NB4 (cell line): ENCODE results near the gene CDK5.

Experiments used
- DNase-seq: peaks from one replicate; pipeline ENCODE4 v3.0.0; 2010; ENCODE audit warnings: low read depth
- H3K4me3 ChIP-seq: one replicate; pipeline ENCODE4 v1.5.1; 2011; ENCODE audit warnings: mild to moderate bottlenecking, low read depth, low read length, moderate library complexity
- MYC ChIP-seq: IDR thresholded peaks from 2 replicates; pipeline ENCODE4 v1.6.1; 2011; ENCODE audit warnings: low read depth, low read length
- POLR2A ChIP-seq: IDR thresholded peaks from 2 replicates; pipeline ENCODE4 v1.6.1; 2011; ENCODE audit warnings: mild to moderate bottlenecking; ENCODE audit not compliant: insufficient read length; ENCODE audit errors: extremely low read depth
- TF ChIP-seq, protein P1 (sequence below): IDR thresholded peaks from 2 replicates; pipeline ENCODE4 v1.6.1; 2011; ENCODE audit warnings: low read depth, low read length
- TF ChIP-seq, protein P2 (sequence below): IDR thresholded peaks from one replicate; pipeline ENCODE4 v1.5.1; 2012; ENCODE audit warnings: low read depth, low read length

The CDK5 gene

DNA sequence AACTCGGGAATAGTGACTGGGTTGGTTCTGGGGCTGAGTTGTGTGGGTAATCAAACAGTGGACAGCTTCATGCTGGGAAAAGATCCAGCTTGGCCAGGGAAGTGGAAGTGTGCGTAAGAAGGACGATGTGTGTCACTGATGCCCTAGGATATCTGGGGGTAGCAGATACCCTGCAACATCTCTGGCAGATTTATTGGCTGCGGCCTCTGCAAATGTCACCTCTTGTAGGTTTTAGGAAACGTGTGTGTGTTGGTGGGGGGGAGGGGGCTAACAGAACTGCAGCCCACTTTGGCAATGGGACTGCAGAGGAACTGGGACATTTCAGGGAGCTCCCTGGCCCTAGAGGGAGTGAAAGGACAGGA lies 27.6 kb upstream of the CDK5 start:
- no peak for DNase-seq
- peak overlapping the region; percentile 50 for H3K4me3 ChIP-seq
- TF ChIP-seq POLR2A: no peak

DNA sequence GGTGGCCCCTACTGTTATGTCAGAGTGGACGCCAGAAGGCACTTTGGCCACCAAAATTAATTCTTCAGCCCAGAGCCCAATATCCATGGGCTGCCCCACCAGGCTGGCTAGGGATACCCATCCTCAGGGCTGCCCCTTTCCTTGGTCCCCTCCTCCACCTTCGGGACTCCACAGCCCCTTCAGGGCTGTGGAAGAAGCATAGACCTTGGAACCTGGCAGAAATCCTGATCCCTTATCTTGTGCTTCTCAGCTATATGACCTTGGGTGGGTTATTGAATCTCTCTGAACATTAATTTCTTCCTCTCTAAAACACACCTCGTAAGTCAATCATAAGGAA lies 26.1 kb upstream of the CDK5 start:
- TF ChIP-seq, protein P1, sequence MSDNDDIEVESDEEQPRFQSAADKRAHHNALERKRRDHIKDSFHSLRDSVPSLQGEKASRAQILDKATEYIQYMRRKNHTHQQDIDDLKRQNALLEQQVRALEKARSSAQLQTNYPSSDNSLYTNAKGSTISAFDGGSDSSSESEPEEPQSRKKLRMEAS: no peak
- peak overlapping the region; percentile 60 for H3K4me3 ChIP-seq
- no peak for DNase-seq

DNA sequence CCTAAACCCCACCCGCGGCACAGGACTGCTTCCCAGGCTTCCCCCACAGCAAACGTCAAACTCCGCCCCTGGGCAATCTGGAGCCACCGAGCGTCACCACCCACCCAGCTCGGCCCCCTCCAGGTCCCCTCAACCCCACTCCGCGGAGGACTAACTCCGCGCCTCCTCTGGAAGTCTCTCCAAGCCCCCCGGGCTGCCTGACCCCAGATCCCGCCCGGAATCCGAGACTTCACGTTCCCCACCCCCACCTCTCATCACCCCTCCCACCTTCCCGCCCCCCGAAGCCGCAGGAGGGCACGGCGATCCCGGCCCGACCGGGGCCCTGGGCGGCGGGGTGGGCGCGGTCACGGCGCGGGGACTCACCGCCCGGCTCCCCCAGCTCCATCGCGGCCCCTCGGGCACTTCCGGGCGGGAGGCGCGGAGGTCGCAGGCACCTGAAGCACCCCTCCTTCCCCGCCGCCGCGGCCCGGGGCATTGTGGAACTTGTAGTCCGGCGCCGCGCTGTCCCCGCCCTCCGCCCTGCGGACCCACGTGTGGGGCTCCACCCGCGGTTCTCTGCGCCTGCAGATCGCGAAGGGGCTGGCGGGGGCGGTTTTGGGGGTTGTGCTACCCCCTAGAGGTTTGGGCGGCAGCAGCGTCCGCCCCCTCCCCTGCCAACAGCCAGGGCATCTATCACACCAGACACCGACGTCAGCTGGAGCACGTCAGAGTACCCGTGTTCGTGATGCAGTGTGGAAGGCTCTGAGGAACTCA lies 25.6 kb upstream of the CDK5 start, which contains the start of gene TMUB1:
Gene TMUB1 (minus strand): TSS at position 423 of the 753 bp plus-strand sequence. CDS start 930 bp downstream, outside the sequence.
- peak; percentile 84 for DNase-seq
- H3K4me3 ChIP-seq: peak within 1 kb of the TSS; percentile 60
- TF ChIP-seq, protein P1: peak; percentile 76
- peak; percentile 20 for TF ChIP-seq POLR2A
- TF ChIP-seq MYC: peak; percentile 72
- TF ChIP-seq, protein P2, sequence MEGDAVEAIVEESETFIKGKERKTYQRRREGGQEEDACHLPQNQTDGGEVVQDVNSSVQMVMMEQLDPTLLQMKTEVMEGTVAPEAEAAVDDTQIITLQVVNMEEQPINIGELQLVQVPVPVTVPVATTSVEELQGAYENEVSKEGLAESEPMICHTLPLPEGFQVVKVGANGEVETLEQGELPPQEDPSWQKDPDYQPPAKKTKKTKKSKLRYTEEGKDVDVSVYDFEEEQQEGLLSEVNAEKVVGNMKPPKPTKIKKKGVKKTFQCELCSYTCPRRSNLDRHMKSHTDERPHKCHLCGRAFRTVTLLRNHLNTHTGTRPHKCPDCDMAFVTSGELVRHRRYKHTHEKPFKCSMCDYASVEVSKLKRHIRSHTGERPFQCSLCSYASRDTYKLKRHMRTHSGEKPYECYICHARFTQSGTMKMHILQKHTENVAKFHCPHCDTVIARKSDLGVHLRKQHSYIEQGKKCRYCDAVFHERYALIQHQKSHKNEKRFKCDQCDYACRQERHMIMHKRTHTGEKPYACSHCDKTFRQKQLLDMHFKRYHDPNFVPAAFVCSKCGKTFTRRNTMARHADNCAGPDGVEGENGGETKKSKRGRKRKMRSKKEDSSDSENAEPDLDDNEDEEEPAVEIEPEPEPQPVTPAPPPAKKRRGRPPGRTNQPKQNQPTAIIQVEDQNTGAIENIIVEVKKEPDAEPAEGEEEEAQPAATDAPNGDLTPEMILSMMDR: no peak

DNA sequence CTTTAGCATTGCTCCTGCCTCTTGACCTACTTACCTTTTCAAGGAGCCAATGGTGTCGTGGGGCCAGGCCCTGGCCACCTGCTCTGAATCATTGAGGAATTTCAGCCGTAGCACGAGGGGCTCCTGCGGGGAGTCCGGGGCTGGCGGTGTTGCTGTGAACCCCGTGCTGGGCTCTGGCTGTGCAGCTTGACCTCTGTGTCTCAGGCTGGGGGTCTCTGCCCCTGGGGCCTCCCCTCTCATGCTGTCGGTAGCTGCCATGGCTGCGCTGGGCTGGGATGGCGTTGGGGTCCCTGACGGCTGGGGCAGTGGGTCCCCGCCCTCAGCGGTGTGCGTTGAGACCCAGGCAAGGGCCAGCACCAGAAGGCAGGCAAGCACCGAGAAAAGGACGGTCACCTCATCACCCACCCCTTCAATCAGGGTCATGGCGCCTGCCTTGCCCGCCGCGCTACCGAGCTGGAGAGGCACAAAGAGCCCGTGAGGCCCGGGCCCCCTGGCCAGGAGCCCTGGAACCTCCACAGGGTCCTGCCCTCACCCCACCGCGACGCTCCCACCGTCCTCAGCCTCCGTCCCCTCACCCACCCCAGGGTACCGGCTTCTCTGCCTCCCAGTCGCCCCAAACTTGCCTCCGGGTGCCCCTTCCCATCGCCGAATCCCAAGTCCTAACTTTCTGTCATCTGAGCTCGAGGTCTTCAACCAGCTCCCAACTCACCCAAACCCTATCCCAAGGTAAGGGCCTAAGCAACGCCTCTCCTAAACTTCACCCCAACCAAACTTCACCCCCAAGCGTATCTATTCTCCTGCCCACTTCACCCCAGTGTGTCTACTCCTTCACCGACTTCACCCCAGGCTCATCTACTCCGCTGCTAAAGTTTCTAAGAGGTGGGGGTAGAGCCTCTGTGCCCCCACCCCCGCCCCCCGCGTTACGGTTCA lies 24.7 kb upstream of the CDK5 start:
- peak overlapping the region; percentile 60 for H3K4me3 ChIP-seq
- DNase-seq: no peak
- TF ChIP-seq MYC (no peak), POLR2A (no peak)
- TF ChIP-seq, protein P1: no peak
- TF ChIP-seq, protein P2: no peak

DNA sequence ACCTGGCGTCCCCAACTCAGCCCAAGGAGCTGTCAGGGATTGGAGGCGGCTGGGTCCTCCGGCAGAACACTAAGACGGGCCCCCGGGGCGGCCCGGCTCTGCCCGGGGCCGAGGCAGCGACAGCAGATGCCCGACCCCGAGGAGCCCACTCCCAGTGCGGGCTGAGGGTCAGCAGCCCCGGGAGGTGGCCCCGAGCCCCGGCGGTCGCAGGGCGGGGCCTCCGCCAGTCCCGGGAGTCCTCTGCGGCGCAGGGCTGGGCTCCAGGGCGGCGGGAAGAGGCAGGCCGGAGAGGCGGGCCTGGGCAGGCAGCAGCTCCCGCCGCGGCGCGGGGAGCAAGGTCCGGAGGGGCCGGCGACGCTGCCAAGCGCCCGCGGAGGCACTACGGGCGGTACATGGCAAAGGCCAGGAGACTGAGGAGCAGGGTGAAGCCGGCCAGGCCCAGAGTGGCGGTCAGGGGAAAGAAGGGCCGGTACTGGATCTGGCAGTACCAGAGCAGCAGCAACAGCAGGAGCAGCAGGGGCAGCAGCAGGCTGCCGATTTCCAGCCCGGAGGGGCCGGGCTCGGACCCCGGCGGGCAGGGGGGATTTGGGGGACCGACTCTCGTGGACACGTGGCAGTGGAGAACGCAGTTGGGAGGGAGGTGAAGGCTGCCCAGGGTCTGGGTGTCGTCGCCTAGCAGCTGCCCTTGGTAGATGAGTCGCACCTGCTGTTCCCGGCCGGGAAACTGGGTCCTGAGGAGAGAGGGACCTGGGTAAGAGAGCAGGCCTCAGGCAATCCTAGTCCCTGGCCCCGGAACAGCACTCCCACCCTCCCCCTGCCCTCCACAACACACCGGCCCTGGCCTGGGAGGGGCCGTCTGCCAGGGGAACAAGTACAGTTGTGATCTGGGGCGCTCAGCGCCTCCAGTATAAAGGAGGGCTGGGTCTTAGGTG lies 23.7 kb upstream of the CDK5 start:
- peak; percentile 66 for DNase-seq
- TF ChIP-seq MYC: no peak
- TF ChIP-seq, protein P2: no peak
- TF ChIP-seq, protein P1: no peak
- TF ChIP-seq POLR2A: no peak
- H3K4me3 ChIP-seq: peak overlapping the region; percentile 60

DNA sequence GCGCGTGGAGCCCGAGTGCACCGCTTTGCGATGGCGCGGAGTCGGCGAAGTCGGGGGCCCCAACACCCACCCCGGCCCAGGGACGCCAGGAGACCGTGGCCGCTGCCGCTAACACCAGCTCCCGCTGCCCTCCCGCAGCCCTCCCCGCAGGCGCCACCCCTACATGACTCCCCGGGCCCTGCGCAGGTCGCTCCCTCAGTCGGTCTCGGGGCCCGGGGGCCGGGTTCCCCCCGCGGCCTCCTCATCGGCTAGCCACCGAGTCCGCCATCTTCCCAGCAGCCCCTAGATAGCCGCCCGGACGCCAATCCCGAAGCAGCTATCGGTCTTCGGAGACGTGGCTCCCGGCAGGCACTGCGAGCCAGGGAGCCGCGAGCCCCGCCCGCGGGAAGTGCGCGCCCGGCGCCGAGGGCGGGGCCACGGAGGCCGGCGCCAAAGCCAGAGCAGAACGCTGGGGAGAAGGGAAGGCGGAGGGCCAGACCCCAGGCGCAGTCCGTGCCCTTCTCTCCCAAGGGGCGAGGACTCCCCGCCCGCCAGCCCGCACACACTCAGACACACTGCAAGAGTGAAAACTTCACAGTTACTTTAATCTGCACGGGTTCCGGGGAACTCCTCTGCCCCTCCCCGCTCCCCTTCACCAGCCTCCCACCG lies 22.9 kb upstream of the CDK5 start, which contains the start of gene FASTK:
Gene FASTK (minus strand): TSS at position 288 of the 648 bp plus-strand sequence. CDS start 43 bp downstream, at position 245.
- H3K4me3 ChIP-seq: peak within 1 kb of the TSS; percentile 94
- TF ChIP-seq MYC (peak; percentile 70), POLR2A (peak; percentile 86)
- TF ChIP-seq, protein P1: 0 out of 2 replicates have a peak, but pooled peaks have one; percentile 48
- TF ChIP-seq, protein P2: no peak
- DNase-seq: peak; percentile 95
